WTC11 (cell line): ENCODE results near the gene SPOCK1. TPM values are rescaled to one million over a fixed set of nuclear protein-coding genes. Genes with fewer than 3 reads are reported as not detected.

Experiments used
- ATAC-seq: fragments of 200-7000 bp; cut with Tn5 transposase; 2 replicates; pipeline ENCODE4 v1.10.0; 2021; ENCODE audit warnings: mild to moderate bottlenecking, moderate library complexity
- CTCF ChIA-PET: fragments of 300-600 bp; sonication (Branson Sonifier 250); formaldehyde crosslinking; loops from one replicate; lab custom pipeline; 2021; ENCODE audit warnings: antibody characterized with exemption; lab: Charles Lee
- POLR2A ChIA-PET: fragments of 350-600 bp; sonication (Branson Sonifier 250); formaldehyde crosslinking; loops from one replicate; lab custom pipeline; 2021; ENCODE audit warnings: antibody characterized with exemption; lab: Charles Lee
- DNase-seq: peaks from one replicate; pipeline ENCODE4 v3.0.0; 2021; ENCODE audit warnings: low spot score
- H3K27ac Mint-ChIP-seq: 2 replicates; pipeline ENCODE4 v1.8.0; 2021; ENCODE audit warnings: mixed read lengths
- H3K27me3 Mint-ChIP-seq: 2 replicates; pipeline ENCODE4 v1.8.0; 2021; ENCODE audit warnings: low read depth, mild to moderate bottlenecking, moderate library complexity, mixed read lengths
- H3K36me3 Mint-ChIP-seq: 2 replicates; pipeline ENCODE4 v1.8.0; 2021; ENCODE audit warnings: mixed read lengths
- H3K4me1 Mint-ChIP-seq: 2 replicates; pipeline ENCODE4 v1.8.0; 2022; ENCODE audit warnings: mixed read lengths
- H3K4me3 Mint-ChIP-seq: 2 replicates; pipeline ENCODE4 v1.8.0; 2021; ENCODE audit warnings: mild to moderate bottlenecking, moderate library complexity, mixed read lengths
- H3K9me3 Mint-ChIP-seq: 2 replicates; pipeline ENCODE4 v1.8.0; 2021; ENCODE audit warnings: mixed read lengths
- ARID4B ChIP-seq: sonication (generic); formaldehyde crosslinking; IDR thresholded peaks from 2 replicates; pipeline ENCODE4 v1.8.0; 2023; ENCODE audit warnings: missing genetic modification reagents, mild to moderate bottlenecking, borderline replicate concordance
- ATF6 ChIP-seq: sonication (generic); formaldehyde crosslinking; IDR thresholded peaks from 2 replicates; pipeline ENCODE4 v1.8.1; 2023; ENCODE audit warnings: mild to moderate bottlenecking, missing genetic modification reagents
- CREM ChIP-seq: sonication (generic); formaldehyde crosslinking; IDR thresholded peaks from 2 replicates; pipeline ENCODE4 v1.8.1; 2022; ENCODE audit warnings: mild to moderate bottlenecking, missing genetic modification reagents, moderate library complexity
- CTCF ChIP-seq: fragments of 200-600 bp; IDR thresholded peaks from 2 replicates; pipeline ENCODE4 v1.8.0; 2022; ENCODE audit warnings: antibody characterized with exemption
- E2F1 ChIP-seq: sonication (generic); formaldehyde crosslinking; IDR thresholded peaks from 2 replicates; pipeline ENCODE4 v1.8.0; 2022; ENCODE audit warnings: mild to moderate bottlenecking, missing genetic modification reagents
- IRF1 ChIP-seq: sonication (generic); formaldehyde crosslinking; IDR thresholded peaks from 2 replicates; pipeline ENCODE4 v1.8.0; 2023; ENCODE audit warnings: missing genetic modification reagents
- KAT7 ChIP-seq: sonication (generic); formaldehyde crosslinking; IDR thresholded peaks from 2 replicates; pipeline ENCODE4 v1.8.1; 2023; ENCODE audit warnings: missing genetic modification reagents, mild to moderate bottlenecking, borderline replicate concordance
- MLX ChIP-seq: sonication (generic); formaldehyde crosslinking; IDR thresholded peaks from 2 replicates; pipeline ENCODE4 v1.8.1; 2023; ENCODE audit warnings: mild to moderate bottlenecking, missing genetic modification reagents, moderate library complexity
- NR3C1 ChIP-seq: sonication (generic); formaldehyde crosslinking; conservative IDR thresholded peaks from 2 replicates; pipeline ENCODE4 v1.8.1; 2023; ENCODE audit warnings: low read depth, mild to moderate bottlenecking, missing genetic modification reagents
- TP53 ChIP-seq: sonication (generic); formaldehyde crosslinking; IDR thresholded peaks from 2 replicates; pipeline ENCODE4 v1.8.1; 2023; ENCODE audit warnings: mild to moderate bottlenecking, missing genetic modification reagents
- USF1 ChIP-seq: sonication (generic); formaldehyde crosslinking; IDR thresholded peaks from 2 replicates; pipeline ENCODE4 v1.8.0; 2022; ENCODE audit warnings: mild to moderate bottlenecking, missing genetic modification reagents
- USF2 ChIP-seq: sonication (generic); formaldehyde crosslinking; IDR thresholded peaks from 2 replicates; pipeline ENCODE4 v1.8.1; 2023; ENCODE audit warnings: mild to moderate bottlenecking, missing genetic modification reagents, moderate library complexity
- ZNF317 ChIP-seq: sonication (generic); formaldehyde crosslinking; IDR thresholded peaks from 2 replicates; pipeline ENCODE4 v1.8.1; 2023; ENCODE audit warnings: low read depth, mild to moderate bottlenecking, moderate library complexity, missing genetic modification reagents, borderline replicate concordance
- ZNF416 ChIP-seq: fragments of 250-450 bp; sonication (Bioruptor Pico); IDR thresholded peaks from 2 replicates; pipeline ENCODE4 v1.9.0; 2021; ENCODE audit warnings: mild to moderate bottlenecking, inconsistent platforms
- total RNA-seq: library from RNA; stranded (reverse); gene quantifications from 3 replicates; pipeline ENCODE4 v1.2.3, GENCODE V29; 2021

The SPOCK1 gene
- total RNA-seq, 1 experiment from 2014 or later, result 15.2 TPM

GRCh38 chr5:137119321-137119720 lies 379.8 kb downstream of the SPOCK1 start:
- CTCF ChIA-PET, result interaction anchor here (1.2 kb wide), 1 partner anchor 201 kb away, joined by 3 read pairs; no protein-coding TSS in a partner anchor
- H3K9me3 Mint-ChIP-seq, result 0 out of 2 replicates have a peak, but pooled peaks cover 4% of the 10 kb centered on the region
- no peak for TF ChIP-seq ARID4B (CRISPR knock-in tag)
- TF ChIP-seq MLX (CRISPR knock-in tag), result no peak
- no peak for TF ChIP-seq KAT7 (CRISPR knock-in tag)
- TF ChIP-seq NR3C1 (CRISPR knock-in tag), result no peak
- no peak for TF ChIP-seq IRF1
- no peak for TF ChIP-seq ZNF416
- no peak for TF ChIP-seq CTCF
- TF ChIP-seq E2F1 (CRISPR knock-in tag), result no peak
- TF ChIP-seq TP53, result no peak
- no peak for TF ChIP-seq USF2 (CRISPR knock-in tag)
- no peak for TF ChIP-seq ZNF317 (CRISPR knock-in tag)
- TF ChIP-seq CREM, result no peak
- no peak for TF ChIP-seq ATF6
- TF ChIP-seq USF1 (CRISPR knock-in tag), result no peak
- TF ChIP-seq, all 79 proteins: peak for 0

More at GRCh38 chr5:137119321-137119720, 379.8 kb downstream of the SPOCK1 start:
- Mint-ChIP-seq H3K36me3 (no peaks in the 10 kb centered on the region), H3K4me3 (no peak overlapping the region), H3K4me1 (peaks cover 6% of the 10 kb centered on the region; the same call in 1 of the 2 replicates), H3K27me3 (no peaks in the 10 kb centered on the region), H3K27ac (no peak overlapping the region)
- no peak for ATAC-seq
- POLR2A ChIA-PET, result no interaction called here
- no peak for DNase-seq
